Stimulated activated CD8-positive, alpha-beta memory T cell treated with anti-CD3 and anti-CD28 coated beads, Interleukin-4, amount 100 ng/mL, for 24 hours (primary cell): Measurements from ENCODE around the gene AMER1.

Experiments
- DNase-seq: peaks from one replicate; pipeline ENCODE4 v3.0.0-alpha.2; 2020; ENCODE audit warnings: low read depth

AMER1 gene

DNA sequence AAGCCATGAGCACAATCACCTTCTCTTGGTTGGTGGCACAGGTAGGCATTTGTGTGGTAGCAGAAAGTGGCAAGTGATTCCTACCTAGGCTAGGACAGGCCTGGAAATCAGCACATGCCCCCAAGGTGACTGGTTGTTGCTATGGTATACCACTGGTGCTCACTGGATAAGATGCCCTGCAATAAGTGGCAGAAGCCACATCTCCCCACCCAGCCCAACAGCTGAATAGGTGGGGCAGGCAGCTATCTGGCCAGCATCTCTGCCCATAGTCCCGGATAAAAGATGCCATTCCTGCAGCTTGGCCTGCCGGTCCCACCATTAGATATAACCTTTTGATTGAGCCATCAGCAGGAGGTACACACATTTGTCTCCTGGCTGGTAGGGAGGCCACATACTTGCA is 21.1 kb downstream of the AMER1 start:
- no peak for DNase-seq

DNA sequence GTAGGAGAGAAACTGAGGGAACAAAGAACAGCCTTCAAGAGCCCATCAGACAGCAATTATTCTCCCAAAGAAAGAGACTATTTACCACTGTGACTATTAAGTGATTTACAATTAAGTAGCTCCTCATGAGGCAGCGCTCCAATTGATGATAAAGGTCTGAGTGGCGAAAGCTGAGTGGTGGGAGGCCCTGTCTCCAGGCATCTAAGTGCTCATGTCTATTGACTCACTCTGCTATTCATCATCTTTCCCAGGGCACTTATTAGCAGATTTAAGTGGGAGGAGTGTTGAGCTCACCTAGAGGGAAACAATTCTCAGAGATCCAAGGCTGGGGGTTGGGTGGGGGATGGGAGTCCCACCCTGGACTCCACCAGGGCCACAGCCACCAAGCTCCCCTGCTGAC is 23.3 kb downstream of the AMER1 start:
- DNase-seq: no peak

DNA sequence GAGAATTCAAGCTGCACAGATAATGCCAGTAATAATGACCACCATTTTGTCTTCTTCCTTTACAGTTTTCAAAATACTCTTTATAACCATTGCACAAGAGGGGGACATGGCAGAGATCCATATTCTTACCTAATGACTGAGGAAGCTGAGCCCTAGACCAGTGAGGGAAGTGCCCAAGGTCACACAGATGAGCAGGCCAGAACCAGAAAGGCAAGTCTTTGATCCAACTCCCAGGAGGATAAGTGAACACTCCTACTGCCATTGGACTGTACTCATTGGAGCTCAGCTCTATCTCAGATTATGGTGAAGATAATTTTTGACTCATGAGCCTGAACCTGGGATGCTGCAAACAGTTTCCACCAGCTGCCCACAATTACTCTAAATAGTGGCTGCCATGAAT is 28.6 kb downstream of the AMER1 start:
- DNase-seq: no peak

DNA sequence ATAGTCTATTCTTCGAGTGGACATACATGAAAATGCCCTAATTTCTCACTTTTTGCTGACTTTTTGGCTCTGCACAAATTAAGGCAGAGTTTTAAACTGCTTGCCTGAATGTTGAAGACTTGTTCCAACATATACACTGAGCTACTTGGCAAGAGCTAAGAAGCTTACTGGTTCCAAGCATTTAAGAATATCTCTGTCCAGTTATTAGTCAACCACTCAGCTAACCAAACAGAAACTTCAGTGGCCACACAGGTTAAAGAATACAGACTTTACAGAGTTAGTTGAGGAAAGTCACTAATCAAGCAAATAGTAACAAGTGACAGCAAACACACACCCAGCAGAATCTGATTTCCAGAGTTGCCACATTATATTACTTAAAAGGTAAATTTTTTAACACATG is 35.5 kb downstream of the AMER1 start:
- DNase-seq: no peak

DNA sequence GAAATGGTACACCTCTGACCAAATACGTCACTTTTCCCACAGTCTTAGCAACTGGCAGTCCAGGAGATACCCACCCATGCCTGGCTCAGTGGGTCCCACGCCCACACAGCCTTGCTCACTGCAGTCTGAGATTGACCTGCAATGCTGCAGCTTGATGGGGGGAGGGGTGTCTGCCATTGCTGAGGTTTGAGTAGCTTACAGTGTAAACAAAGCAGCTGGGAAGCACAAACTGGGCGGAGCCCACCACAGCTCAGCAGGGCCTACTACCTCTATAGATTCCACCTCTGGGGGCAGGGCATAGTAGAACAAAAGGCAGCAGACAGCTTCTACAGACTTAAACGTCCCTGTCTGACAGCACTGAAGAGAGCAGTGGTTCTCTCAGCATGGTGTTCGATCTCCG is 52.7 kb downstream of the AMER1 start:
- DNase-seq: no peak

DNA sequence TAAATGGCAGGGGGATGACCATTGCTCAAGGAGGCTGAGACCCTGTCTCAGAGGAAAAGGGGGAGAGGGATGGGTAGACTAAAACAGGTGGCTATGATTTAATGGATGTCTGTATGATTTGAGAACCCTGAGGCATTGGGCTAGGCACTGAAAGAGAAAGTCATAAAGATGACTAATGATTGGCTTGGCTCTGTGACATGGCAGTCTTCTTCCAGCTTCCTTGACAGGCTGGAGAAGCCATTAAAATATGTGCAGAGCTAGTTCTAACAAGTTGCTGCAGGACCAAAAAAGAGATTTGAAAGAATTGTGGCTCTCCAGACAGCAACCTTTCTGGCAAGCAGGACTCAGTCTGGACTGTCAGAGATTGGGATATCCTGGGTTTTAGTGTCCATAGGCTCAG is 53.6 kb downstream of the AMER1 start:
- no peak for DNase-seq

DNA sequence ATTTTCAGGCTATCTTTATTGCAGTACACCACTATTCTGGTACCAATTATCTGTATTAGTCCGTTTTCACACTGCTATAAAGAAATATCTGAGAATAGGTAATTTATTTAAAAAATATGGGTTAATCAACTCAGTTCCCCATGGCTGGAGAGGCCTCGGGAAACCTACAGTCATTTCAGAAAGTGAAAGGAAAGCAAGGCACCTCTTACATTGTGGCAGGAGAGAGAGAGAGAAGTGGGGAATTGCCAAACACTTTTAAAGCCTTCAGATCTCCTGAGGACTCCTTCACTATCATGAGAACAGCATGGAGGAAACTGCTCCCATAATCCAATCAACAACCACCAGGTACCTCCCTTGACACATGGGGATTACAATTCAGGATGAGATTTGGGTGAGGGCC is 54.7 kb downstream of the AMER1 start:
- DNase-seq: no peak
